ENCODE data around the gene CEBPZ.

The CEBPZ gene

DNA sequence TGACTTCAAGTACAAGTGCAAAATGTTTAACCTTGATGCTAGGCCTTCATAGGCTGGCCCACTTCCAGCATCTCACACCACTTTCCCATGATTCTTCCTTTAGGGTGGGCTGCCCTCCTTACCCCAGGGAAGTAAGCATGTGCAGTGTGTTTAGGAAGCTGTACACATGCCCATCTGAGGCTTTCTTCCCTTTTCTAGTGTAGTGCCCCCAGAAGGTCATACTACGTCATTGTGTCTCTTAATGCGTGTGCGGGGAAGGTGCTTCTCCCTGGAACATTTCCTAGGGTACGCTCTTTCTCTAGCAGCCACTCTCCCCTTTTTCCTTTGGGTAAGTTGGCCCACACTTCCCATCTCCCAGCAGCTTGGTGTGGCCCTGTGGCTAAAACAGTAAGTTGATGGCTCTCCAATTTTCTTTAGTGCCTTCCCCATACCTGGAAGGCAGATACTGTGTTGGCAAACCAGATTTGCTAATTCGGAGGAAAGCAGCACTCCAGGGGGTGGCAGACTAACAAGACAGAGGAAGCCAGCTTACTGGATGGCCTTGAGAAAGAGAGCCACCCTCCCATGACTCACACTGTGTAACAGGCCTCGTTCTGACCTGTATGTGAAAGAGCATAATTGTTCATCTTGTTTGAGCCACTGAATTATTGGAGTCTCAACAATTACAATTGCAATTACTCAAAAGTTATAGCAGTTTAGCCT lies 41.8 kb downstream of the CEBPZ start:
- no peaks in the 10 kb centered on the region for H3K9me3 ChIP-seq (ENCODE audit: insufficient read depth, low read depth, low read length)
- no peaks in the 10 kb centered on the region for H3K27me3 ChIP-seq (ENCODE audit: insufficient read depth, low read length, poor library complexity, severe bottlenecking)
- no peak for TF ChIP-seq EZH2phosphoT487 (IDR thresholded peaks at IDR 0.05; ENCODE audit: borderline replicate concordance)
- TF ChIP-seq, protein P1, sequence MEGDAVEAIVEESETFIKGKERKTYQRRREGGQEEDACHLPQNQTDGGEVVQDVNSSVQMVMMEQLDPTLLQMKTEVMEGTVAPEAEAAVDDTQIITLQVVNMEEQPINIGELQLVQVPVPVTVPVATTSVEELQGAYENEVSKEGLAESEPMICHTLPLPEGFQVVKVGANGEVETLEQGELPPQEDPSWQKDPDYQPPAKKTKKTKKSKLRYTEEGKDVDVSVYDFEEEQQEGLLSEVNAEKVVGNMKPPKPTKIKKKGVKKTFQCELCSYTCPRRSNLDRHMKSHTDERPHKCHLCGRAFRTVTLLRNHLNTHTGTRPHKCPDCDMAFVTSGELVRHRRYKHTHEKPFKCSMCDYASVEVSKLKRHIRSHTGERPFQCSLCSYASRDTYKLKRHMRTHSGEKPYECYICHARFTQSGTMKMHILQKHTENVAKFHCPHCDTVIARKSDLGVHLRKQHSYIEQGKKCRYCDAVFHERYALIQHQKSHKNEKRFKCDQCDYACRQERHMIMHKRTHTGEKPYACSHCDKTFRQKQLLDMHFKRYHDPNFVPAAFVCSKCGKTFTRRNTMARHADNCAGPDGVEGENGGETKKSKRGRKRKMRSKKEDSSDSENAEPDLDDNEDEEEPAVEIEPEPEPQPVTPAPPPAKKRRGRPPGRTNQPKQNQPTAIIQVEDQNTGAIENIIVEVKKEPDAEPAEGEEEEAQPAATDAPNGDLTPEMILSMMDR (conservative IDR thresholded peaks at IDR 0.05; ENCODE audit: low read length), result peak; percentile 37; the same call in 1 of the 2 replicates
- no peak overlapping the region for H3K9ac ChIP-seq (ENCODE audit: low read depth, low read length, poor library complexity, severe bottlenecking)
- no peak overlapping the region for H2AFZ ChIP-seq (ENCODE audit: low read length)
- no peak overlapping the region for H3K4me3 ChIP-seq (ENCODE audit: low read length, poor library complexity, severe bottlenecking)
- no peaks in the 10 kb centered on the region for H3K36me3 ChIP-seq (ENCODE audit: insufficient read depth, low read length)
- H3F3A ChIP-seq (ENCODE audit: low read depth), result no peaks in the 10 kb centered on the region
- H3K79me2 ChIP-seq (ENCODE audit: insufficient read depth, low read length), result no peaks in the 10 kb centered on the region
- H4K20me1 ChIP-seq (ENCODE audit: insufficient read depth, low read length, poor library complexity, severe bottlenecking), result no peaks in the 10 kb centered on the region
- H3K4me2 ChIP-seq (ENCODE audit: low read depth, low read length, poor library complexity, severe bottlenecking), result no peak overlapping the region
- H3K4me1 ChIP-seq (ENCODE audit: insufficient read depth, low read length, poor library complexity, severe bottlenecking), result peaks cover 3% of the 10 kb centered on the region
- H3K9me2 ChIP-seq (replicated peaks; ENCODE audit: low read depth, low read length), result no peaks in the 10 kb centered on the region

DNA sequence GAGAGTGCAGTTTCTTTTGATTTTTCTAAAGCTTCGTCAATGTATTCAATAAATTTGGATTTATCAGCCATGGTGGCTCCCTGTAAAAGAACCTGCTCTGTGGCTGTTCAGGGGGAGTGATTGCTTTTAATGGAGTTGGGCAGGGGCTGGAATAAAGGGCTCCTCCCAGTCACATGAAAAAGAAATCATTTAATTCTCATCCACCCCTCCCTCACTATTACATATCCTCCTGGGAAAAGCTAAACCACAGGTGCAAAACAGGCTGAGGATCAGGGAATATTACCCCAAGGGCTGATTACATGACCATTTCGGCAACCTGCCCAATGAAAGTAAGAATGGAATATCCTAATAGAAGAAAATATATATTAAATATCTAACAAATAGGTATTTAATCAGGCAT lies 42.8 kb downstream of the CEBPZ start, which contains the start of gene SULT6B1:
Gene SULT6B1 (minus strand): TSS at position 101 of the 400 bp plus-strand sequence. CDS start 30 bp downstream, at position 71.
- no peak within 1 kb of the TSS for H3K4me3 ChIP-seq (ENCODE audit: low read length, poor library complexity, severe bottlenecking)
- no peak within 1 kb of the TSS for H3K9ac ChIP-seq (ENCODE audit: low read depth, low read length, poor library complexity, severe bottlenecking)
- peaks cover 3% of the 10 kb centered on the region for H3K4me1 ChIP-seq (ENCODE audit: insufficient read depth, low read length, poor library complexity, severe bottlenecking)
- H3K4me2 ChIP-seq (ENCODE audit: low read depth, low read length, poor library complexity, severe bottlenecking), result no peak within 1 kb of the TSS
- no peaks in the 10 kb centered on the region for H3K27me3 ChIP-seq (ENCODE audit: insufficient read depth, low read length, poor library complexity, severe bottlenecking)
- H3K9me3 ChIP-seq (ENCODE audit: insufficient read depth, low read depth, low read length), result no peaks in the 10 kb centered on the region
- H2AFZ ChIP-seq (ENCODE audit: low read length), result no peak within 1 kb of the TSS
- no peaks in the 10 kb centered on the region for H4K20me1 ChIP-seq (ENCODE audit: insufficient read depth, low read length, poor library complexity, severe bottlenecking)
- no peaks in the 10 kb centered on the region for H3K79me2 ChIP-seq (ENCODE audit: insufficient read depth, low read length)
- TF ChIP-seq, protein P1 (conservative IDR thresholded peaks at IDR 0.05; ENCODE audit: low read length), result no peak
- TF ChIP-seq EZH2phosphoT487 (IDR thresholded peaks at IDR 0.05; ENCODE audit: borderline replicate concordance), result no peak
- no peaks in the 10 kb centered on the region for H3F3A ChIP-seq (ENCODE audit: low read depth)
- no peaks in the 10 kb centered on the region for H3K9me2 ChIP-seq (replicated peaks; ENCODE audit: low read depth, low read length)
- H3K36me3 ChIP-seq (ENCODE audit: insufficient read depth, low read length), result no peaks in the 10 kb centered on the region

DNA sequence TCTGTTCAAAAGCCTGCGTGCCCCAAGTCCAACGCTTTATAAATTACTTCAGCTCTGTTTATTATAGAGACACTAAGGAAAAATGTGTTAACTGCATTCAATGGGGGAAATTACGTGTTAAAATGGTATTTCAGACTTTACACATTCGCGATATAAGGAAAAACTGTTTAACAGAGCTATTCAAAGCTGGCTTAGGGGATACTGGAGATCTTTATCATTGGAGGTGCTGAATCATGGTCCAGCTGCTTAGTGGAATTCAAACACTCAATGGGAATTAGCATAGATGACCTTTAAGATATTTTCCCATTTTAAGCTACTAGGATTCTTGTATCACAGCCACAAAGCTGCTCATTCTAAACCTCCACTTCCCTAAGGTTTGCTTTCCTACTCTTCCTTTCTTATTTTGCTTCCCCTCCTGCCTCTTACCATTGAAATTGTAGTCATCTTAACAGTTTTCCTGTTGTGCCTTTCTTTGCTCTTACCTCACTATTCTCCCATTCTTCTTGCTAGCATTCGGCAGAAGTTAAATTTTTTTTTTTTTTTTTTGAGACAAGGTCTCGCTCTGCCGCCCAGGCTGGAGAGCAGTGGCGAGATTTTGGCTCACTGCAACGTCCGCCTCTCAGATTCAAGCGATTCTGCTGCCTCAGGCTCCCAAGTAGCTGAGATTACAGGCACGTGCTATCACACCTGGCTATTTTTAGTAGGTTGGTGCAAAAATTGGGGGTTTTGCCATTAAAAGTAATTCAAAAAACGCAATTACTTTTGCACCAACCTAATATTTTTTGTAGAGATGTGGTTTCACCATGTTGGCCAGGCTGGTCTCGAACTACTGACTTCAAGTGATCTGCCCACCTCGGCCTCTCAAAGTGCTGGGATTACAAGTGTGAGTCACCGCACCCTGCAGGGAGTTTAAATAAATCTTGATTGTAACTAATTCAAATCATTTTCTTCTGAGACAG lies 49.4 kb downstream of the CEBPZ start:
- Histone ChIP-seq H3K9ac (ENCODE audit: low read depth, low read length, poor library complexity, severe bottlenecking) (no peak overlapping the region), H3K4me2 (ENCODE audit: low read depth, low read length, poor library complexity, severe bottlenecking) (no peak overlapping the region), H4K20me1 (ENCODE audit: insufficient read depth, low read length, poor library complexity, severe bottlenecking) (no peaks in the 10 kb centered on the region), H3K36me3 (ENCODE audit: insufficient read depth, low read length) (no peaks in the 10 kb centered on the region), H3K4me3 (ENCODE audit: low read length, poor library complexity, severe bottlenecking) (no peak overlapping the region), H3K27me3 (ENCODE audit: insufficient read depth, low read length, poor library complexity, severe bottlenecking) (no peaks in the 10 kb centered on the region), H3K4me1 (ENCODE audit: insufficient read depth, low read length, poor library complexity, severe bottlenecking) (no peaks in the 10 kb centered on the region), H3K79me2 (ENCODE audit: insufficient read depth, low read length) (no peaks in the 10 kb centered on the region), H3K9me2 (replicated peaks; ENCODE audit: low read depth, low read length) (no peaks in the 10 kb centered on the region), H3F3A (ENCODE audit: low read depth) (no peaks in the 10 kb centered on the region), H3K9me3 (ENCODE audit: insufficient read depth, low read depth, low read length) (no peaks in the 10 kb centered on the region), H2AFZ (ENCODE audit: low read length) (no peak overlapping the region)
- no peak for TF ChIP-seq EZH2phosphoT487 (IDR thresholded peaks at IDR 0.05; ENCODE audit: borderline replicate concordance)
- TF ChIP-seq, protein P1 (conservative IDR thresholded peaks at IDR 0.05; ENCODE audit: low read length), result no peak
